ENCODE results near the gene GHR. TPM values are rescaled to one million over a fixed set of nuclear protein-coding genes. Genes with fewer than 3 reads are reported as not detected.

The GHR gene
- polyA plus RNA-seq, 1 donor: 10.5 TPM

GRCh38 chr5:42593591-42593990, 170.4 kb downstream of the GHR start:
- Histone ChIP-seq H3K27ac (ENCODE audit: low read length) (no peak overlapping the region), H3K27me3 (ENCODE audit: control insufficient read depth, insufficient read depth, low read length) (no peaks in the 10 kb centered on the region), H3K9me3 (ENCODE audit: control insufficient read depth, low read depth, low read length) (no peaks in the 10 kb centered on the region)

DNA sequence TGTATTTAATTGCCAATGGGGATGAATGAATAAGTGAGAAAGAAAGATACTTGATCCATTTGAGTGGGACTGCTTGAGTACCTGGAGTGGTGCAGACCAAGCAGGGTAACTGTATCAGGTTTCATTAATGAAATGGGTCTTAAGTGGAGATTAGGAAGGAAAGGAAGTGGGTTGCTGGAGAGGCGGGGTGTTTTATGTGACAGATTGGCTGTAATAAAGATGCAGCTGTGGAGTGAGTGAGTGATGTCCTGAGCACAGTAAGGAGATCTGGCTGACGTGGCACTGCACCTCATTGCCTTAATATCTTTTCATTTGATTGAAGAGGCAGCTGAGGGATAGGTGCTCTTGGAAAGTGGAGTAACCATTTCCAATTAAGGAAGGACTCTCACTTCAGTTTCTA, 172.4 kb downstream of the GHR start:
- 71% methylated on average over 1 of the region's 2 CpGs for WGBS (ENCODE audit: insufficient coverage, low lambda C conversion rate)
- H3K4me3 ChIP-seq (ENCODE audit: low read length): no peak overlapping the region
- peaks cover 3% of the 10 kb centered on the region for H3K4me1 ChIP-seq (ENCODE audit: control insufficient read depth, insufficient read depth, low read length)
- H3K27me3 ChIP-seq (ENCODE audit: control insufficient read depth, insufficient read depth, low read length): no peaks in the 10 kb centered on the region
- no peak for DNase-seq
- H3K9me3 ChIP-seq (ENCODE audit: control insufficient read depth, low read depth, low read length): no peaks in the 10 kb centered on the region
- H3K36me3 ChIP-seq (ENCODE audit: control insufficient read depth, insufficient read depth, low read length): no peaks in the 10 kb centered on the region
- no peak overlapping the region for H3K27ac ChIP-seq (ENCODE audit: low read length)

More at GRCh38 chr5:42593591-42593990, 170.4 kb downstream of the GHR start:
- Histone ChIP-seq H3K4me3 (ENCODE audit: low read length) (no peak overlapping the region), H3K36me3 (ENCODE audit: control insufficient read depth, insufficient read depth, low read length) (no peaks in the 10 kb centered on the region), H3K4me1 (ENCODE audit: control insufficient read depth, insufficient read depth, low read length) (peaks cover 3% of the 10 kb centered on the region)
- DNase-seq: no peak

GRCh38 chr5:42596817-42597216, 173.6 kb downstream of the GHR start:
- Histone ChIP-seq H3K36me3 (ENCODE audit: control insufficient read depth, insufficient read depth, low read length) (no peaks in the 10 kb centered on the region), H3K4me1 (ENCODE audit: control insufficient read depth, insufficient read depth, low read length) (no peaks in the 10 kb centered on the region), H3K27ac (ENCODE audit: low read length) (no peak overlapping the region), H3K9me3 (ENCODE audit: control insufficient read depth, low read depth, low read length) (no peaks in the 10 kb centered on the region), H3K27me3 (ENCODE audit: control insufficient read depth, insufficient read depth, low read length) (no peaks in the 10 kb centered on the region), H3K4me3 (ENCODE audit: low read length) (no peak overlapping the region)
- no CpG with 5 or more reads among the region's 1 CpG for whole genome bisulfite sequencing (ENCODE audit: insufficient coverage, low lambda C conversion rate)
- no peak for DNase-seq

GRCh38 chr5:42597318-42597937, 174.2 kb downstream of the GHR start:
- Histone ChIP-seq H3K27me3 (ENCODE audit: control insufficient read depth, insufficient read depth, low read length) (no peaks in the 10 kb centered on the region), H3K9me3 (ENCODE audit: control insufficient read depth, low read depth, low read length) (no peaks in the 10 kb centered on the region), H3K27ac (ENCODE audit: low read length) (no peak overlapping the region), H3K4me1 (ENCODE audit: control insufficient read depth, insufficient read depth, low read length) (no peaks in the 10 kb centered on the region), H3K36me3 (ENCODE audit: control insufficient read depth, insufficient read depth, low read length) (no peaks in the 10 kb centered on the region), H3K4me3 (ENCODE audit: low read length) (no peak overlapping the region)
- DNase-seq: no peak
- 100% methylated on average over 1 of the region's 4 CpGs for WGBS (ENCODE audit: insufficient coverage, low lambda C conversion rate)

DNA sequence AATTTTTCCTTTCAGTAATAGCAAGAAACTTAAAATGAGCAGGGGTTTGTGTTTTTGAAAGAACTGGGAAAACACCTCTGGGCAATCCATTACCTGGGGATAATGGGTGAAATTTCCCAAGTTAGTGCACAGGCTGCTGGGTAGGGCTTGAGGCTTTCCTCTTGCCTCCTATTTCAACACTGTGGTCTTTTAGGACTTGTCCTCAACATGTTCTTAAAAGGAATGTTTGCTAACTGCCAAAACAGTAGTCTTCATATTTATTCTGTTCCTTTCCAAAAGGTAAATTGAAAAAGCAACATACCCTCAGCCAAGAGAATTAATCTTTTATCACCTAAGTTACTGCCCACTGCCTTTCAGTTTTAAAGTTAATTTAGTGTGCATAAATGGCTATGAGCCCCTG, 175.1 kb downstream of the GHR start:
- no peaks in the 10 kb centered on the region for H3K27me3 ChIP-seq (ENCODE audit: control insufficient read depth, insufficient read depth, low read length)
- H3K9me3 ChIP-seq (ENCODE audit: control insufficient read depth, low read depth, low read length): no peaks in the 10 kb centered on the region
- H3K4me1 ChIP-seq (ENCODE audit: control insufficient read depth, insufficient read depth, low read length): no peaks in the 10 kb centered on the region
- H3K4me3 ChIP-seq (ENCODE audit: low read length): no peak overlapping the region
- no peak for DNase-seq
- no peak overlapping the region for H3K27ac ChIP-seq (ENCODE audit: low read length)
- no peaks in the 10 kb centered on the region for H3K36me3 ChIP-seq (ENCODE audit: control insufficient read depth, insufficient read depth, low read length)

DNA sequence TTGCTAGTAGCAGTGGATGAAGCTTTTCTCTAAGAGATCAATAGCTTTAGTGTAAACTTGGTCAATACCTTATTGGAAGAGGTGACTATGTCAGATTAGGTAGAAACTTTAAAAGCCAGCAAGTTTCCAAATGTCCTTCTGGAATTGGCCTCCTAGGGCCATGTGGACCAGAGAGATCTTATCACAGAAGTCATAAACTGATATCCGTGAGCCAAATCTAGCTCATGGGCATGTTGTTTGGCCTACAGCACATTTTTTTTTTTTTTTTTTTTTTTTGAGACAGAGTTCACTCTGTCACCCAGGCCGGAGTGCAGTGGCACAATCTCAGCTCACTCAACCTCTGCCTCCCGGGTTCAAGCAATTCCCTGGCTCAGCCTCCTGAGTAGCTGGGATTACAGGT, 175.9 kb downstream of the GHR start:
- no peak overlapping the region for H3K27ac ChIP-seq (ENCODE audit: low read length)
- no peaks in the 10 kb centered on the region for H3K36me3 ChIP-seq (ENCODE audit: control insufficient read depth, insufficient read depth, low read length)
- no peaks in the 10 kb centered on the region for H3K4me1 ChIP-seq (ENCODE audit: control insufficient read depth, insufficient read depth, low read length)
- DNase-seq: no peak
- no peak overlapping the region for H3K4me3 ChIP-seq (ENCODE audit: low read length)
- H3K27me3 ChIP-seq (ENCODE audit: control insufficient read depth, insufficient read depth, low read length): no peaks in the 10 kb centered on the region
- H3K9me3 ChIP-seq (ENCODE audit: control insufficient read depth, low read depth, low read length): no peaks in the 10 kb centered on the region
- WGBS (ENCODE audit: insufficient coverage, low lambda C conversion rate): no CpG with 5 or more reads among the region's 3 CpGs

GRCh38 chr5:42600441-42600840, 177.2 kb downstream of the GHR start:
- H3K4me3 ChIP-seq (ENCODE audit: low read length): no peak overlapping the region
- no peaks in the 10 kb centered on the region for H3K27me3 ChIP-seq (ENCODE audit: control insufficient read depth, insufficient read depth, low read length)
- no peak for DNase-seq
- H3K36me3 ChIP-seq (ENCODE audit: control insufficient read depth, insufficient read depth, low read length): no peaks in the 10 kb centered on the region
- no peaks in the 10 kb centered on the region for H3K4me1 ChIP-seq (ENCODE audit: control insufficient read depth, insufficient read depth, low read length)
- 100% methylated on average over 1 of the region's 1 CpG for WGBS (ENCODE audit: insufficient coverage, low lambda C conversion rate)
- H3K9me3 ChIP-seq (ENCODE audit: control insufficient read depth, low read depth, low read length): no peaks in the 10 kb centered on the region
- H3K27ac ChIP-seq (ENCODE audit: low read length): no peak overlapping the region

DNA sequence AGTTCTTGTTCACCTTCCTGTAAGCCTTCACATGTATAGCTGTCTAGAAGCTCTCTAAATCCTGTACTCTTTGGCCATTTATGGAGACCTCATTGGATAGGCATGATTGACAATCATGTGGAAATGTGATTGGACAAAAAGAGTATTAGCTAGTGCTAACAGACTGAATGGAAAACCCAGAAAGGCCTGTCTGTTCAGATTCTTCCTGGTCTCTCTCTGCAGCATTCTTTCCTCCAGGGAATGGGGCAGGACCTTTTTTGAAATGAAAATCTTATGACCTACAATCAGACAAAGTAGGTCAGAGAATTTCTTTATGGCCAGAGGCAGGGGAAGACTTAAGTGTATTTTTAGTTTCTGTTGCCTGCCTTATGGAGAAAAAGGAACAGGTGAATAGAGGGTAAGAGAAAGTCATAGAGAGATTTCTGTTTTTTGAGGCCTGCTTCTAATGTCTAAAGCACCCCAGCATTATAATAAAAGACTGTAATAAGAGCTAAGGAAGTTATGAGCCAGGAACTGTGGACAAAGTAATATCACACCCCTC, 181.0 kb downstream of the GHR start:
- Histone ChIP-seq H3K4me3 (ENCODE audit: low read length) (no peak overlapping the region), H3K9me3 (ENCODE audit: control insufficient read depth, low read depth, low read length) (no peaks in the 10 kb centered on the region), H3K4me1 (ENCODE audit: control insufficient read depth, insufficient read depth, low read length) (no peaks in the 10 kb centered on the region), H3K36me3 (ENCODE audit: control insufficient read depth, insufficient read depth, low read length) (no peaks in the 10 kb centered on the region), H3K27me3 (ENCODE audit: control insufficient read depth, insufficient read depth, low read length) (no peaks in the 10 kb centered on the region), H3K27ac (ENCODE audit: low read length) (no peak overlapping the region)
- no peak for DNase-seq

DNA sequence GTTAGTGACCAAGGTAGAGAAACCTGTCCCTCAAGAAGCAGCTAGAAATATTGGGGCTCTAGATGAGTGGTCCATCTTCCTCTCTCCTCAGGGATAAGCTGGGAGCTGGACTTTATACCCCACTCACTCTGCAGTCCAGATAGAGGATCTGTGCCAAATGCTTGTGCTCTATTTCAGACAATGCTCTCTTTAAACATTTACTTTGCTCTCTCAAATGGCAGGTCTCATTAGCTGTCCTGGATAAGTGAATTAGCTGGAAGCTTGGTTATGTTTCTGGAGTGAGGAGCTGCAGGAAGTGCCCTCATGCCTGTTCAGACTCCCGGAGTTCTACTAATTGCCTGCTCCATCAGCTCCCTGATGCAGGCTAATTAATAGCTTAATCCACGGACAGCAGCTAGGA, 182.3 kb downstream of the GHR start:
- no peaks in the 10 kb centered on the region for H3K4me1 ChIP-seq (ENCODE audit: control insufficient read depth, insufficient read depth, low read length)
- no peak overlapping the region for H3K27ac ChIP-seq (ENCODE audit: low read length)
- no peaks in the 10 kb centered on the region for H3K9me3 ChIP-seq (ENCODE audit: control insufficient read depth, low read depth, low read length)
- no peak for DNase-seq
- H3K4me3 ChIP-seq (ENCODE audit: low read length): no peak overlapping the region
- H3K27me3 ChIP-seq (ENCODE audit: control insufficient read depth, insufficient read depth, low read length): no peaks in the 10 kb centered on the region
- H3K36me3 ChIP-seq (ENCODE audit: control insufficient read depth, insufficient read depth, low read length): no peaks in the 10 kb centered on the region
- WGBS (ENCODE audit: insufficient coverage, low lambda C conversion rate): no CpG with 5 or more reads among the region's 2 CpGs

DNA sequence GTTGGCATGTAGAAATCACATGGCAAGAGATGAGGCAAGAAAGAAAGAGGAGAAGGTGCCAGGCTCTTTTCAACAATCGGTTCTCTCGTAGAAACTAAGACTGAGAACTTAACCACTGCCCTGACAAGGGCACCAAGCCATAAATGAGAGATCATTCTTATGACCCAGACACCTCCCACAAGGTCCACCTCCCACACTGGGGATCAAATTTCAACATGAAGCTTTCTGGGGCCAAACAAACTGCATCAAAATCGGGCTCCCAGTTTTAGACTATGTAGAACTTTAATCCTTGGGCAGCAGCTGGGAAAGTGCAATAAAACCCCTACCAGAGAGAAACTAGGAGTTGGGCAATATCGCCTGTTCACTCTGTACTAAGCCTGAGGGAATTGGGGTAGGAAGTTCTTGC, 183.2 kb downstream of the GHR start:
- Histone ChIP-seq H3K36me3 (ENCODE audit: control insufficient read depth, insufficient read depth, low read length) (no peaks in the 10 kb centered on the region), H3K4me3 (ENCODE audit: low read length) (no peak overlapping the region), H3K27ac (ENCODE audit: low read length) (no peak overlapping the region), H3K4me1 (ENCODE audit: control insufficient read depth, insufficient read depth, low read length) (no peaks in the 10 kb centered on the region), H3K9me3 (ENCODE audit: control insufficient read depth, low read depth, low read length) (no peaks in the 10 kb centered on the region), H3K27me3 (ENCODE audit: control insufficient read depth, insufficient read depth, low read length) (no peaks in the 10 kb centered on the region)
- DNase-seq: no peak
- WGBS (ENCODE audit: insufficient coverage, low lambda C conversion rate): no CpG with 5 or more reads among the region's 4 CpGs

DNA sequence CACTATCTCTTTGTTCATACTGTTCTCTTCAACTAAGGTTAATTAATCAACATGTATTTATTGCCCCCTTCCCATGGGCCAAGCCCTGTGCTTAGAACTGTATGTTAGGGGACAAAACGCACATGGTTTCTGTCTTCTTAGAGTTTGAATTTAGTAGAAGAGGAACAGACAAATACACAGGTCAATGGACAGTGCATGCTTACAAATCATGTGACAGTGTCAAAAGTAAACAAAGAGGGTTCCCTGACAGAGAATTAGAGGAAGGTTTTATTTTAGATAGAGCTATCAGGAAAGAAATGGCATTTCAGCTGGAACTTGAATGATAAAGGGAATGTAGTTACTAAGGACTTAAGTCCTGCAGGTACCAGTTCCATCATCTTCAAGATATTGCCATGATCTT, 188.2 kb downstream of the GHR start:
- Histone ChIP-seq H3K27me3 (ENCODE audit: control insufficient read depth, insufficient read depth, low read length) (no peaks in the 10 kb centered on the region), H3K36me3 (ENCODE audit: control insufficient read depth, insufficient read depth, low read length) (no peaks in the 10 kb centered on the region), H3K9me3 (ENCODE audit: control insufficient read depth, low read depth, low read length) (no peaks in the 10 kb centered on the region), H3K27ac (ENCODE audit: low read length) (no peak overlapping the region), H3K4me3 (ENCODE audit: low read length) (no peak overlapping the region), H3K4me1 (ENCODE audit: control insufficient read depth, insufficient read depth, low read length) (no peaks in the 10 kb centered on the region)
- WGBS (ENCODE audit: insufficient coverage, low lambda C conversion rate): no CpG with 5 or more reads among the region's 1 CpG
- DNase-seq: no peak
